Activated CD4-positive, alpha-beta T cell treated with anti-CD3 and anti-CD28 coated beads, Interleukin-2, amount 50 U/mL, for 1 hour (primary cell): Measurements from ENCODE around the gene KLHL12.
"Not testable (repeated sequence)": the region's sequence is repeated elsewhere in the genome, so short reads cannot be mapped to it uniquely, and the experiment has no call there.

Experiments used
- DNase-seq: peaks from one replicate; pipeline ENCODE4 v3.0.0-alpha.2; 2020

The KLHL12 gene

GRCh38 chr1:202945483-202945882 lies 18.4 kb upstream of the KLHL12 start:
- DNase-seq = no peak

- DNase-seq = no peak
These were observed 17.4 kb upstream of the KLHL12 start for GRCh38 chr1:202944438-202944921.

GRCh38 chr1:202942426-202942825 lies 15.4 kb upstream of the KLHL12 start:
- no peak for DNase-seq

- no peak for DNase-seq
These were observed 14.3 kb upstream of the KLHL12 start for GRCh38 chr1:202941372-202941771.

GRCh38 chr1:202940561-202940960 lies 13.5 kb upstream of the KLHL12 start:
- DNase-seq = no peak

GRCh38 chr1:202938287-202938925 lies 11.4 kb upstream of the KLHL12 start:
- DNase-seq = no peak

GRCh38 chr1:202936409-202936808 lies 9.4 kb upstream of the KLHL12 start:
- not testable (repeated sequence) for DNase-seq

- no peak for DNase-seq
These were observed 8.8 kb upstream of the KLHL12 start for GRCh38 chr1:202935844-202936243.

GRCh38 chr1:202934755-202935154 lies 7.7 kb upstream of the KLHL12 start:
- no peak for DNase-seq

GRCh38 chr1:202932476-202932875 lies 5.4 kb upstream of the KLHL12 start:
- no peak for DNase-seq

- no peak for DNase-seq
These were observed 3.5 kb downstream of the KLHL12 start for GRCh38 chr1:202923533-202923932.

GRCh38 chr1:202919615-202920014 lies 7.4 kb downstream of the KLHL12 start:
- no peak for DNase-seq

GRCh38 chr1:202915146-202915545 lies 11.9 kb downstream of the KLHL12 start:
- no peak for DNase-seq

GRCh38 chr1:202912476-202912875 lies 14.6 kb downstream of the KLHL12 start:
- not testable (repeated sequence) for DNase-seq

- DNase-seq = no peak
These were observed 17.5 kb downstream of the KLHL12 start for GRCh38 chr1:202909494-202909893.

- DNase-seq = no peak
These were observed 18.0 kb downstream of the KLHL12 start for GRCh38 chr1:202908998-202909397.

GRCh38 chr1:202905331-202905730 lies 21.7 kb downstream of the KLHL12 start:
- no peak for DNase-seq

- DNase-seq = not testable (repeated sequence)
These were observed 23.2 kb downstream of the KLHL12 start for GRCh38 chr1:202903808-202904207.

- no peak for DNase-seq
These were observed 25.5 kb downstream of the KLHL12 start for GRCh38 chr1:202901555-202901954.

GRCh38 chr1:202892501-202892900 lies 34.5 kb downstream of the KLHL12 start:
- no peak for DNase-seq

GRCh38 chr1:202890392-202890791 lies 36.6 kb downstream of the KLHL12 start:
- no peak for DNase-seq

GRCh38 chr1:202888531-202889360 lies 38.3 kb downstream of the KLHL12 start, which contains the start of gene RABIF:
Gene RABIF (minus strand): TSS chr1:202889149. CDS start chr1:202889098, 51 bp downstream.
- DNase-seq = peak; percentile 96

GRCh38 chr1:202888221-202888530 lies 38.9 kb downstream of the KLHL12 start:
- no peak for DNase-seq

- DNase-seq = no peak
These were observed 46.0 kb downstream of the KLHL12 start for GRCh38 chr1:202880961-202881460.
